OCI-LY7 (cell line): ENCODE results near the gene AKR1B15.

Experiments used
- EZH2phosphoT487 ChIP-seq: fragments of 200-600 bp; sonication (generic); IDR thresholded peaks from 2 replicates; pipeline ENCODE4 v1.6.1; 2018; ENCODE audit warnings: low read depth, borderline replicate concordance, mild to moderate bottlenecking, mixed run types, antibody characterized with exemption, low read length, moderate library complexity, mixed read lengths
- TF ChIP-seq, protein P1 (sequence below): fragments of 200-600 bp; sonication (generic); conservative IDR thresholded peaks from 2 replicates; pipeline ENCODE4 v1.5.1; 2014; ENCODE audit warnings: mild to moderate bottlenecking, antibody characterized with exemption, low read length, moderate library complexity, mixed read lengths

DNA sequence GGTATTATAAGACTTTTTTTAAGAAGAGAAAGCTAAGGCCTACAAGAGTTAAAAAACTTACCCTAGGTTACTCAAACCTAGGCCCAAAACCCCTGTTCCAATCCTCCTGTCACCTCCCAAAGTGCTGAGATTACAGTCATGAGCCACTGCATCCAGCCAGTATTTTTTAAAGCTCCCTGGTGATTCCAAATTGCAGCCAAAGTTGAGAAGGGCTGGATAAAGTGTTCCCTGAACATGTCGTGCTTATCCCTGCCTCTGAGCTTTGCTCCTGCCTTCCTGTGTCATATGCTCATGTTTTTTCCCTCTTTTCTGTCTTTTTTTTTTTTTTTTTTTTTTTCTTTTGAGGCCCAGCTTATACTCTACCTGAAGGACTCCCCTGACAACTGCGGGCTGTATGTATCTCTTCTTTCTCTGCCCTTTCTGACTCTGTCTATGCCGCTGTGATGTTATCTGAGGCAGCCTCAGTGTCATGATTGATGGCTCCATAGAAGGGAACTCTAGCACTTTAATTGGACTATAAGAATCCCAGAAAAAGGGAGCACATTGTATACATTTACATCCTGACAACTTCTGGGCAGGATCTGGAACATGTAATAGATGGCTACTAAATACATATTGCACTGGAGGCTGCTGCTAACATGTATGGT lies 13.5 kb upstream of the AKR1B15 start:
- TF ChIP-seq, protein P1, sequence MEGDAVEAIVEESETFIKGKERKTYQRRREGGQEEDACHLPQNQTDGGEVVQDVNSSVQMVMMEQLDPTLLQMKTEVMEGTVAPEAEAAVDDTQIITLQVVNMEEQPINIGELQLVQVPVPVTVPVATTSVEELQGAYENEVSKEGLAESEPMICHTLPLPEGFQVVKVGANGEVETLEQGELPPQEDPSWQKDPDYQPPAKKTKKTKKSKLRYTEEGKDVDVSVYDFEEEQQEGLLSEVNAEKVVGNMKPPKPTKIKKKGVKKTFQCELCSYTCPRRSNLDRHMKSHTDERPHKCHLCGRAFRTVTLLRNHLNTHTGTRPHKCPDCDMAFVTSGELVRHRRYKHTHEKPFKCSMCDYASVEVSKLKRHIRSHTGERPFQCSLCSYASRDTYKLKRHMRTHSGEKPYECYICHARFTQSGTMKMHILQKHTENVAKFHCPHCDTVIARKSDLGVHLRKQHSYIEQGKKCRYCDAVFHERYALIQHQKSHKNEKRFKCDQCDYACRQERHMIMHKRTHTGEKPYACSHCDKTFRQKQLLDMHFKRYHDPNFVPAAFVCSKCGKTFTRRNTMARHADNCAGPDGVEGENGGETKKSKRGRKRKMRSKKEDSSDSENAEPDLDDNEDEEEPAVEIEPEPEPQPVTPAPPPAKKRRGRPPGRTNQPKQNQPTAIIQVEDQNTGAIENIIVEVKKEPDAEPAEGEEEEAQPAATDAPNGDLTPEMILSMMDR: no peak
- TF ChIP-seq EZH2phosphoT487: no peak
